Measurements from ENCODE around the gene FCN3.

The FCN3 gene

GRCh38 chr1:27358038-27358927 lies 16.3 kb downstream of the FCN3 start:
- no peak for DNase-seq (ENCODE audit: low spot score)

- peak; percentile 78 for DNase-seq (ENCODE audit: low spot score)
Measured at GRCh38 chr1:27357281-27358037, 17.2 kb downstream of the FCN3 start.

GRCh38 chr1:27356619-27357280 lies 17.9 kb downstream of the FCN3 start:
- peak; percentile 64 for DNase-seq (ENCODE audit: low spot score)

GRCh38 chr1:27356277-27356618 lies 18.4 kb downstream of the FCN3 start:
- no peak for DNase-seq (ENCODE audit: low spot score)

- no peak for DNase-seq (ENCODE audit: low spot score)
Measured at GRCh38 chr1:27355683-27356082, 18.9 kb downstream of the FCN3 start.

- no peak for DNase-seq (ENCODE audit: low spot score)
Measured at GRCh38 chr1:27353629-27354028, 21.0 kb downstream of the FCN3 start.

- no peak for DNase-seq (ENCODE audit: low spot score)
Measured at GRCh38 chr1:27353166-27353565, 21.5 kb downstream of the FCN3 start.

- DNase-seq (ENCODE audit: low spot score) = no peak
Measured at GRCh38 chr1:27351541-27352107, 23.0 kb downstream of the FCN3 start.

GRCh38 chr1:27350663-27351540 lies 23.7 kb downstream of the FCN3 start:
- no peak for DNase-seq (ENCODE audit: low spot score)

- no peak for DNase-seq (ENCODE audit: low spot score)
Measured at GRCh38 chr1:27349784-27350662, 24.6 kb downstream of the FCN3 start.

- DNase-seq (ENCODE audit: low spot score) = no peak
Measured at GRCh38 chr1:27348861-27349783, 25.5 kb downstream of the FCN3 start.

- DNase-seq (ENCODE audit: low spot score) = no peak
Measured at GRCh38 chr1:27346991-27347624, 27.5 kb downstream of the FCN3 start.

- no peak for DNase-seq (ENCODE audit: low spot score)
Measured at GRCh38 chr1:27346357-27346756, 28.3 kb downstream of the FCN3 start.

GRCh38 chr1:27345272-27345671 lies 29.4 kb downstream of the FCN3 start:
- no peak for DNase-seq (ENCODE audit: low spot score)

- no peak for DNase-seq (ENCODE audit: low spot score)
Measured at GRCh38 chr1:27343639-27344025, 31.0 kb downstream of the FCN3 start.

- DNase-seq (ENCODE audit: low spot score) = no peak
Measured at GRCh38 chr1:27342778-27343638, 31.6 kb downstream of the FCN3 start.

GRCh38 chr1:27342391-27342777 lies 32.2 kb downstream of the FCN3 start:
- no peak for DNase-seq (ENCODE audit: low spot score)
